CD4-positive, alpha-beta T cell (primary cell): ENCODE data around the gene NAAA. TPM values are rescaled to one million over a fixed set of nuclear protein-coding genes. Genes with fewer than 3 reads are reported as not detected.

Source experiments
- ATAC-seq: fragments of 200-7000 bp; cut with Tn5 transposase; one replicate; pipeline ENCODE4 v1.10.0; 2022; ENCODE audit warnings: mild to moderate bottlenecking; ENCODE audit not compliant: poor library complexity
- CTCF ChIA-PET: fragments of 350-600 bp; sonication (Branson Sonifier 250); formaldehyde crosslinking; loops from one replicate; lab custom pipeline; 2021; ENCODE audit warnings: antibody characterized with exemption, inconsistent platforms; lab: Charles Lee
- POLR2A ChIA-PET: fragments of 350-600 bp; sonication (Branson Sonifier 250); formaldehyde crosslinking; loops from one replicate; lab custom pipeline; 2021; ENCODE audit warnings: antibody characterized with exemption, inconsistent platforms; lab: Charles Lee
- DNase-seq, 14 experiments: peaks; one replicate each; pipeline ENCODE4 v3.0.0-alpha.2; 2013 to 2020; ENCODE audit warnings: mixed read lengths in 2 of 14
- H3K27ac ChIP-seq, 2 donors: one replicate each; pipeline versions ENCODE4 v1.5.1 to v1.7.0; 2013; ENCODE audit warnings: low read length in 2 of 2, low read depth in 1 of 2, mild to moderate bottlenecking in 1 of 2
- H3K27me3 ChIP-seq, 2 experiments: 1 replicate in 1 of 2; 2 replicates in 1 of 2; pipeline versions ENCODE4 v1.6.1 to v1.7.0; 2013; ENCODE audit warnings: low read length in 2 of 2, control low read depth in 1 of 2, mild to moderate bottlenecking in 1 of 2, moderate library complexity in 1 of 2; ENCODE audit not compliant: insufficient read depth in 2 of 2, control insufficient read depth in 1 of 2
- H3K36me3 ChIP-seq: one replicate; pipeline ENCODE4 v1.6.1; 2013; ENCODE audit warnings: low read length, control low read depth; ENCODE audit not compliant: insufficient read depth
- H3K4me1 ChIP-seq: one replicate; pipeline ENCODE4 v1.6.1; 2013; ENCODE audit warnings: low read length, control low read depth; ENCODE audit not compliant: insufficient read depth
- H3K4me3 ChIP-seq: one replicate; pipeline ENCODE4 v1.5.1; 2013; ENCODE audit warnings: mild to moderate bottlenecking, low read length, moderate library complexity
- H3K9me3 ChIP-seq, 2 experiments: 1 replicate in 1 of 2; 2 replicates in 1 of 2; pipeline versions ENCODE4 v1.6.1 to v1.7.0; 2013; ENCODE audit warnings: low read length in 2 of 2, mild to moderate bottlenecking in 2 of 2, control low read depth in 1 of 2, moderate library complexity in 1 of 2; ENCODE audit not compliant: control insufficient read depth in 1 of 2, insufficient read depth in 1 of 2
- H3K27ac Mint-ChIP-seq: one replicate; pipeline ENCODE4 v1.8.0; 2020; ENCODE audit warnings: mixed read lengths
- H3K27me3 Mint-ChIP-seq: one replicate; pipeline ENCODE4 v1.8.0; 2021; ENCODE audit warnings: mixed read lengths
- H3K36me3 Mint-ChIP-seq: one replicate; pipeline ENCODE4 v1.8.0; 2021; ENCODE audit warnings: low read depth, mixed read lengths
- H3K4me1 Mint-ChIP-seq: one replicate; pipeline ENCODE4 v1.8.0; 2021; ENCODE audit warnings: low read depth, mixed read lengths
- H3K4me3 Mint-ChIP-seq: one replicate; pipeline ENCODE4 v1.8.0; 2020; ENCODE audit warnings: mild to moderate bottlenecking, mixed read lengths
- H3K9me3 Mint-ChIP-seq: one replicate; pipeline ENCODE4 v1.8.0; 2020; ENCODE audit warnings: mixed read lengths
- CTCF ChIP-seq: fragments of 200-600 bp; IDR thresholded peaks from one replicate; pipeline ENCODE4 v1.8.0; 2022; ENCODE audit warnings: antibody characterized with exemption, mild to moderate bottlenecking
- intact Hi-C, 2 experiments: fragments of 100-400 bp; cut with DNase I in 1 of 2; cut with micrococcal nuclease in 1 of 2; formaldehyde crosslinking; loops; one replicate each; pipeline versions ENCODE4 v1.15.1 to v1.9.0; 2023 to 2025; cut with DNase I, micrococcal nuclease
- polyA plus RNA-seq, 2 donors: library from polyadenylated mRNA; unstranded; fragments of 120-200 nt; gene quantifications; one replicate each; pipeline ENCODE4 v1.2.1, GENCODE V29; 2013
- total RNA-seq, 174 experiments: library from RNA in 2 of 174; stranded (reverse) in 2 of 174; gene quantifications; one replicate each; pipeline ENCODE4 v1.2.3 and lab custom pipeline; 2021 to 2026

NAAA gene
- 10 to 100 TPM; 32.6 to 33.3 TPM for total RNA-seq
- polyA plus RNA-seq (2013, experiment 1 of 2) = 87.3 TPM
- 61.7 TPM for polyA plus RNA-seq (2013, experiment 2 of 2)
- 9.5 to 71.0 (median 34.5) reads per million in 172 experiments for total RNA-seq (lab: John Stamatoyannopoulos, UW)

DNA sequence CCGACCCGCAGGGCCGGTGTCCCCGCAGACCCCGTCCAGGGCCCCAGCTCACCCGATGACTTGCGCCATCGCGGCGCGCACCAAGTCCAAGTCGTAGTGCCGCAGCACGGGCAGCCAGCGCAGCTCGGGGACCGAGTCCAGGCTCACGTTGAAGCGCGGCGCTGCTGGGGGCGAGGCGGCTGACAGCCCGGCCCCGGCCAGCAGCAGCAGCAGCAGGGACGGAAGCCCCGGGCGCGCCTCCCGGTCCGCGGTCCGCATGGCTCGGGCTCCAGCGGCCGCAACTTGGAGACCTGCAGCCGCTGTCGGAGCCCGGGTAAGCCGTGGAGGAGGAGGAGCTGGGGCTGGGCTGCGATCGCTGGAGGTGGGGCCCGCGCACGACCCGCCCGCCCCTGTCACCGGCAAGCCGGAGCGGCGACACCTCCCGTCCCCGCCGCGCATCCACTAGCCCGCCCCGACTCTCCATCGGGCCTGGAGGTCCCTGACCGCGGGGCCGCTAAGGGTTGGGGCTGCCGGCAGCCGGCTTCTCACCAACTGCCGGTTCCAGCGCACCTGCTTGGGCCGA lies at the start of gene NAAA:
Gene NAAA (minus strand): TSS at position 322 of the 562 bp plus-strand sequence. CDS start 64 bp downstream, at position 258.
- H3K4me1 ChIP-seq = peaks cover 20% of the 10 kb centered on the region
- no peaks in the 10 kb centered on the region for H3K9me3 ChIP-seq
- Mint-ChIP-seq H3K4me1 (peaks cover 27% of the 10 kb centered on the region), H3K27me3 (no peaks in the 10 kb centered on the region), H3K27ac (peak within 1 kb of the TSS; percentile 95), H3K4me3 (peak within 1 kb of the TSS; percentile 100), H3K36me3 (peaks cover 34% of the 10 kb centered on the region), H3K9me3 (no peaks in the 10 kb centered on the region)
- intact Hi-C loops = loop anchor here in 1 of 2 experiments (2.0 to 10.0 kb wide), 3 partner anchors 207 to 426 kb away; partner anchors contain the start of genes NUP54, RCHY1 and THAP6
- H3K27ac ChIP-seq = peak within 1 kb of the TSS; percentile 79 to 86
- H3K27me3 ChIP-seq = no peaks in the 10 kb centered on the region
- POLR2A ChIA-PET = interaction anchor here (0.6 to 4.1 kb wide), 15 partner anchors 9 to 427 kb away, joined by 3 to 31 read pairs (median 6); partner anchors contain the start of genes G3BP2, NUP54, RCHY1 and SDAD1
- peak; percentile 51 to 93 (median 72) for DNase-seq
- peak within 1 kb of the TSS; percentile 86 for H3K4me3 ChIP-seq
- ATAC-seq = peak; percentile 83
- CTCF ChIA-PET = interaction anchor here (0.7 to 1.2 kb wide), 2 partner anchors 20 to 50 kb away, joined by 3 read pairs; partner anchors contain the start of gene SDAD1
- no peak for TF ChIP-seq CTCF
- peaks cover 14% of the 10 kb centered on the region for H3K36me3 ChIP-seq

DNA sequence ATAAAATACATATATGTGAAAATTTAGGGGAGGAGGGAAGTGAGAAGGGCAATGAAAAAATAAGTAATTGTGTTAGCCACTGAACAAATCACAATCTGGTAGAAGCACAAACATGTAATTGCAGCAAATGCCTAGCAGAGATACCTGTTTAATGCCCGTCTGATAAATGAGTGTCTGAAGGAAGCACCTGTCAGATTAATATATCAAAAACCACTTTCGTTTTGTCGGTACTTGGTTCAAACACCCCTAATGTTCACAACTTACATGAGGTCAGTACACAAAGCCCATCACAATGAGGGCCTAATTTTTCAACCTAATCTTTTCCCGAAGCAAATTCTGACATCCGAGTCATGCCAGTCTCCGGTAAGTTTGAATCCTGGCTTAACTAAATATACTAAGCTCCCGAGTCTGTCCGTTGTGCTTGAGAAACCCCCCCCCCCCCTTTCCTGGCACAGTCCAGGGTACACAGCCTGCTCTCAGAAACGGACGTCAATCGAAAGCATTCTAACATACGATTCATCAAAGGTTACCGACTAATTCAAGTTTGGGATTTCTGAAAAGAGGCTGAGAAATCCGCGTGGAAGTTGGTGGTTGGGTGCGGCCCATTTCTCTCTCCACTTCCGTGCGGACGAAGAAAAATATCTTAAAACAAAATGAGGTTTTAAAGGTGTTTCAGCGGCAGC lies 49.2 kb upstream of the NAAA start:
- H3K27ac Mint-ChIP-seq = peak overlapping the region; percentile 93
- no peaks in the 10 kb centered on the region for H3K27me3 ChIP-seq
- peaks cover 42% of the 10 kb centered on the region for H3K4me1 Mint-ChIP-seq
- no peaks in the 10 kb centered on the region for H3K9me3 ChIP-seq
- peak overlapping the region; percentile 95 for H3K4me3 ChIP-seq
- H3K36me3 Mint-ChIP-seq = peaks cover 22% of the 10 kb centered on the region
- ChIA-PET CTCF (no interaction called here), POLR2A (interaction anchor here (1.0 to 2.8 kb wide), 5 partner anchors 50 to 475 kb away, joined by 3 to 31 read pairs (median 9); partner anchors contain the start of genes CDKL2, NAAA, NUP54 and RCHY1)
- ATAC-seq (no peak), DNase-seq (peak in 3 of 14 experiments; percentile 10 to 23 (median 21))
- no peaks in the 10 kb centered on the region for H3K9me3 Mint-ChIP-seq
- peaks cover 2% of the 10 kb centered on the region for H3K36me3 ChIP-seq
- intact Hi-C loops = loop anchor here (2.0 to 10.0 kb wide), 6 partner anchors 47 to 515 kb away; partner anchors contain the start of genes NUP54 (in 2 of the 2), G3BP2 (in 1 of the 2), RCHY1 (in 1 of the 2) and SCARB2 (in 1 of the 2)
- no peak for TF ChIP-seq CTCF
- peak overlapping the region; percentile 37 to 52 for H3K27ac ChIP-seq
- H3K27me3 Mint-ChIP-seq = no peaks in the 10 kb centered on the region
- H3K4me1 ChIP-seq = peaks cover 40% of the 10 kb centered on the region
- H3K4me3 Mint-ChIP-seq = peak overlapping the region; percentile 99

DNA sequence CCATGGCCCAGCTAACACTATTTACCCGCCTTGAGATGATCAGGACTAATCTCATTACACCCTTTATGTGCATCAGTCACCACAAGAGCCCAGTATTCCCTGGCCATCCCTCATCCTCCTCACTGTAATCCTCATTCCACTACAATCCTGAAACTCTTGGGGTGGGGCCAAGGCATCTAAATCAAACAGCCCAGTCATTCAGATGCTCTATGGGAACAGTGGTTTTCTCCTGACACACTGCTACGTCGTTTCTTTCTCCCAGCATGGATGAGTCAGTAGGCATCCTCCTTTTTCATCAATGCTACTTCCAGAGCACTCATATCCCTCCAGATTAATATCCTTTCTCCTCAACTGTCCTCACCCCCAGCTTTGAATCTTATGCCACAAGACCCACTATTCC lies 44.3 kb upstream of the NAAA start:
- peaks cover 16% of the 10 kb centered on the region for H3K36me3 ChIP-seq
- peaks cover 35% of the 10 kb centered on the region for H3K4me1 ChIP-seq
- Mint-ChIP-seq H3K36me3 (peaks cover 51% of the 10 kb centered on the region), H3K27me3 (no peaks in the 10 kb centered on the region), H3K9me3 (no peaks in the 10 kb centered on the region), H3K4me3 (no peak overlapping the region), H3K27ac (no peak overlapping the region), H3K4me1 (peaks cover 31% of the 10 kb centered on the region)
- no peaks in the 10 kb centered on the region for H3K9me3 ChIP-seq
- no peak overlapping the region for H3K4me3 ChIP-seq
- intact Hi-C loops = loop anchor here in 1 of 2 experiments (5.0 kb wide), 1 partner anchor 227 kb away; the partner anchor contains the start of gene SCARB2
- DNase-seq (no peak), ATAC-seq (no peak)
- H3K27me3 ChIP-seq = no peaks in the 10 kb centered on the region
- POLR2A ChIA-PET = interaction anchor here (1.4 kb wide), 1 partner anchor 312 kb away, joined by 3 read pairs; no protein-coding TSS in a partner anchor
- CTCF ChIA-PET = no interaction called here
- no peak overlapping the region for H3K27ac ChIP-seq
- TF ChIP-seq CTCF = no peak
